HS-27A (cell line): ENCODE measurements around the gene SHH.
"Not testable (repeated sequence)": the region's sequence is repeated elsewhere in the genome, so short reads cannot be mapped to it uniquely, and the experiment has no call there.

Experiments used
- DNase-seq: peaks from one replicate; pipeline ENCODE4 v3.0.0-alpha.2; 2012; ENCODE audit warnings: low read depth, missing footprints

The SHH gene

GRCh38 chr7:155819186-155819585, 6.9 kb upstream of the SHH start:
- DNase-seq = no peak

- DNase-seq = no peak
These were observed 6.5 kb upstream of the SHH start for GRCh38 chr7:155818820-155819168.

DNA sequence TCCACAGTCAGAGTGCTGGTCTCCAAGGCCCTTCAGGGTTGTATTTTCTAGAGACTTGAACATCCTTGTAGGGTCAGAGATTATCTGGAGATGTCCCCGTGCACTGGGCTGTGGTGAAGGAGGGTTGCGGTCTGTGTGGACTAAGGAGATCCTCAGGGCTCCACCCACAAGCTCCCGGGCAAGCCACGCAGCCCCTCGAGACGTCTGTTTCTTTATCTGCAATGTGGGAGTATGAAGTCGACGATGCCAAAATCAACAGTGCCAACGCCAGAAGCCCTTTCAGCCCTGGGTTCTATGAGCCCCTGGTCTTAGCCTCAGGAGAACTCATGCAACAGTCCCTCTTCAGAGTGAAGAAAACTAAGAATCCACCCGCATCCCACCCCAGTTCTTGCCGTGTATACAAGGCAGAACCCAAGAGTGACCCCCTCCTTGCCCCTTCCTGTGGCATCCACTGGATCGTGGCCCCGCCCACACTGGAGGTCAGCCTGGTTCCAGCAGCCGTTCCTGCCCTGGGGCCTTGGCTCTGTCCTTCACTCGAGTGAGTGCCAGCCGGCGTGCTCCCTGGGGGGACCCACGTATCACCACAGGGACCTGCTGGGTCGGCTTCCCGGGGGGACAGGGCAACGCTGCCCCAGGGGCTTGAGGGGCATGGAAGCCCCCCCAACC, 6.0 kb upstream of the SHH start:
- DNase-seq = no peak

DNA sequence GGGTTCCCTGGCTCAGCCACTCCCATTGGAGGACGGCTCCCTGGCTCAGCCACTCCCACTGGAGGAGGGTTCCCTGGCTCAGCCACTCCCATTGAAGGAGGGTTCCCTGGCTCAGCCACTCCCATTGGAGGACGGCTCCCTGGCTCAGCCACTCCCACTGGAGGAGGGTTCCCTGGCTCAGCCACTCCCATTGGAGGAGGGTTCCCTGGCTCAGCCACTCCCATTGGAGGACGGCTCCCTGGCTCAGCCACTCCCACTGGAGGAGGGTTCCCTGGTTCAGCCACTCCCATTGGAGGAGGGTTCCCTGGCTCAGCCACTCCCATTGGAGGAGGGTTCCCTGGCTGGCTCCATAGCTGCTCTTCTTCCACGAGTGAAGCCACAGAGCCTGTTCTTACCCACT, 5.3 kb upstream of the SHH start:
- DNase-seq = not testable (repeated sequence)

DNA sequence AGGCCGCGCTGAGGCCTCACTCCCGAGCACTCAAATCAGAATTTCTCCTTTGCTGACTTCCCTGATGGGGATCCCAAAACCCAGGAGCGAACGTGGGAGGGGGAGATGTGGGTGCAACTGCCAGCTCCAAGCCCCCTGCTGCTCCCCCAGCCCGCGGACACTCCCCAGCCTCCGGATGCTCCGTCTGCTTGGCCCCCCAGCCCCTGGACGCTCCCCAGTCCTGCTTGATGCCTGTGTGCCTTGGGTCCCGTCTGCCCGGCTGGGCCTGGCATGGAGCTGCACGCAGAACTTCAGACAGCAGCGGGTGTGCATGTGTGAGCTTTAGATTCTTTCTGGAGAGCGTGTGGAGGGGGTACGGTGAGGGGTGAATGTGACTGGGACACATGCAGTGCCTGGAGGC, 4.7 kb upstream of the SHH start:
- no peak for DNase-seq

- DNase-seq = no peak
These were observed 3.9 kb upstream of the SHH start for GRCh38 chr7:155816192-155816508.

- no peak for DNase-seq
These were observed 3.3 kb upstream of the SHH start for GRCh38 chr7:155815332-155816191.

DNA sequence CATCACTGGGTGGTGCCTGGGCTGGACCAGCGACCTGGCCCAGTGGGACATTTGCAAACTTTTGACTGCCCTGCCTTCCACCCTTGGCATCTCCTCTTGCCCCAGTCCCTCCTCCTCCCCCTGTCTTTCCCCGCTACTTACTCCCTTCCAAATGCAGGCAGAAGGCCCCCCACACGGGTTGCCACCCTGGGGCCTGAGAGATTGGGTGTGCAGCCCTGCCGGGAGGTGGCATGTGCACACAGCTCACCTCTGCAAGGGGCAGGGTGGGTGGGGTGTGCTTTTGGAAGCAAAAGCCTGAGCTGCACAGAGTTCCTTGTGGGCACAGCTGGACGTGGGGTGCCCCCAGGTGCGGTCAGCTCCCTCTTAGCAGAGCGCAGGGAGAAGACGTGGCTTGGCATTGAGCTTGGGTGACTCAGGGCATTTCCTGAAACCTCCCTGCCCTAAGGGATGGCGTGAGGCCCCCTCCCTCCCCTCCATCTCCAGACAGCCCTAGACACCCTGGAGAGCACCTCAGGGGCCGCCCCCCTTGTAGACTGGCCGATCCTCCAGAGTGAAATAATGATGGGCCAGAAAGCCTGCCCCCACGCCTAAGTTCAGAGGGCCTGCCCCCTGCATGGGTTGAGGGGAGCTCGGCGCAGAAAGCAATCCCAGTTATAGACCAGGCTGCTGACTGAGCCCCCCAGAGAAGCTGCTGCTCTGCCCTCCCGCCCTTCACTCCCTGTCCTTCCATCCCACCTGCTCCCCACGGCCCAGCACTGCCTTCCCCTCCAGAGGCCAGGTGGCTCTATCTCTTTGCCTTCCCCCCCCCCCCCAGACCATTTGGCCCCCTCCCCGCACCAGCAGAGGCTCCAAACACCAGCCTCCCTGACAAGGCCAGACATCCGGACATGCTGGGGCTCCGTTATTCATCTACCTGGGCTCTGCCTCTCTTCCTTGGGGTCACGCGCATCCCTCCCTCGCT, 2.3 kb upstream of the SHH start:
- DNase-seq = no peak

- no peak for DNase-seq
These were observed 1.5 kb upstream of the SHH start for GRCh38 chr7:155813546-155814315.

DNA sequence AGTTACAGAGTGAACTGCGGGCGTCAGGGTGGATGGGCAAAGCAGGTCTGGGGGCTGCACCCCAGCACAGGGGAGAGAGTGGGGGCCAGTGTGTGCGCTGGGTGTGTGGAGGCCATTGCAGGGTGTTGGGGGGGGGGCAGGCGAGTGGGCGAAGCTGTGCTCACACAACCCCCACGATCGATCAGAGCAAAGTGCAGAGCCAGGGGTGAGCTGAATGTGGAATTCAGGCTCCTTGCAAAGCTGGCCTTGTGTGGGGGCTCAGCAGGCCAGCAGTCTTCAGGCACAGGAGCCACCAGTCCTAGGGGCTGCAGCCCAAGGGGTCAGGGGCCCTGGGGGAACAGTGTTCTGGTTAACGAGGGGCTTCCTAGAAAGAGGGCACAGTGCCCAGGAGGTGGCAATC, 862 bp upstream of the SHH start:
- no peak for DNase-seq

GRCh38 chr7:155811560-155811894, 736 bp downstream of the SHH start:
- no peak for DNase-seq

DNA sequence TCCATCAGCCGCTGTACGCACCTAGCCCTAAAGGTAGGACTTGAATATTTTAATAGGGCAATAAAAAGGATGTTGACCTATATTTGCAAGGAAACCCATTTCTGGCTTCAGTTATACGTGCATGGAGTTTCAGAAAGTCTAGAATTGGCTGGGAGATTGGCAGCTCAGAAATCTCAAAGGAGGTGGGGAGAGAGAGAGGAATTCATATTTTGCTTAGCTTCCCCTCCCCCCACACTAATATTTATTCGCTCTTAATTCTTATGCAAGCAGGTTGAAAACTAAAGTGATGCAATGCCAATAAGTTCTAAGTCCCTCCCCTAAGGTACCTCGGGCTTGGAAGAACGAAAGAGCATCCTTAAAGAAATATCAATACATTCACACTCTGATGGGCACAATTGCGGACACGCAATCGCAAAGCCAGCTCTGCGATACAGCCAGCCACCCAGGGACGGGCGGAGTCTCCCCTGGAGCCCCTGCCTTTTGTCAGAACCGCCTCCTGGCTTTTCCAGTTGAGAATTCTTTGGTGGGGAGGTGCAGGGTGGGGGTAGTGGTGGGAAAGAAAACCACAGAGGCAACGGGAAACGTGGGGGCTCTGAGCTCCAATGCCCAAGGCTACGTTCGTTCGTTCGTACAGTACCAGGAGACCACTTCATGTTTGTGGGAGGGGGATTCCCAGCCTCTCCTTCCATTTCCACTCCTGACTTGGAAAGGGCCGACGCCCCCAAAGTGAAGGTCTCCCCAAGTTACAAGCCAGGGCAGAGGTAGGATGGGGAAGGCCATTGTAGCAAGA, 1.3 kb downstream of the SHH start:
- DNase-seq = no peak

DNA sequence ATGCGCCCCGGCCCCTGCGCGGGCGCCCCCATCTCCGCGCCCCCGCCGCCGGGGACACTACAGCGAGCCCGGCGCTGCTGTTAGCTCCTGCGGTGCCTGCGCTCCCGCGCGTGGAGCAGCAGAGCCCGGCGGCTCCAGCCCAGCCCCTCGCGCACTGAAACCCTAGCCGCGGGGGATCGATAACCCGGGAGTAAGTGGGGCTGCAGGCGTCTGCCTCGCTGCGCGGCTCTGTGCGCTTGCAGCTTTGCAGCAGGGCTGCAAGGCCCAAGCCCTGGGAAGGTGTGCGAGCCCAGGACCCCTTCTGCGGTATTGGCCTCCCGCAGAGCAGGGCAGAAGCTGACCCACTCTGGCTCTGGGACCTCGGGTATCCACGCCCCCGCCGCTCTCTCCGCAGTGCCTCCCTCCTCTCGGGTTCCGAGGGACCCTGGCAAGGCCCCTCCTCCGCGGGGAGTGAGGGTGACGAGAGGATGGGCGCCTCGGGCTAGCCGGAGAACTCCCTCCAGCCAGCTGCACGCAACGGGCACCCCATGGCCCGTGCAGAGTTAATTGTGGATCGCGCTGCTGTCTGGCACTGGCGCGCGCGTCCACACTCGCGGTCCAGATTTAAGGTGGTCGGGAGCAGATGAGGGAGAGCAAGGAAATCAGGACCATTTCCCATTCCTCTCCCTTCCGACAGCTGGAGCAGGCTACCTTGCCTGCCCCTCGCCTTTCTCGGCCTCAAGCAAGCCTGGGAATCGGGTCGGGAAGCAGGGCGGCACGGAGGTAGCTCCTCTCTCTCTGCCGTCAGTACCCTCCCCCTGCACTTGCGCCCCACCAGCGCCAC, 2.1 kb downstream of the SHH start:
- DNase-seq = no peak

- no peak for DNase-seq
These were observed 2.8 kb downstream of the SHH start for GRCh38 chr7:155809332-155809946.

GRCh38 chr7:155808549-155809331, 3.5 kb downstream of the SHH start:
- DNase-seq = no peak

DNA sequence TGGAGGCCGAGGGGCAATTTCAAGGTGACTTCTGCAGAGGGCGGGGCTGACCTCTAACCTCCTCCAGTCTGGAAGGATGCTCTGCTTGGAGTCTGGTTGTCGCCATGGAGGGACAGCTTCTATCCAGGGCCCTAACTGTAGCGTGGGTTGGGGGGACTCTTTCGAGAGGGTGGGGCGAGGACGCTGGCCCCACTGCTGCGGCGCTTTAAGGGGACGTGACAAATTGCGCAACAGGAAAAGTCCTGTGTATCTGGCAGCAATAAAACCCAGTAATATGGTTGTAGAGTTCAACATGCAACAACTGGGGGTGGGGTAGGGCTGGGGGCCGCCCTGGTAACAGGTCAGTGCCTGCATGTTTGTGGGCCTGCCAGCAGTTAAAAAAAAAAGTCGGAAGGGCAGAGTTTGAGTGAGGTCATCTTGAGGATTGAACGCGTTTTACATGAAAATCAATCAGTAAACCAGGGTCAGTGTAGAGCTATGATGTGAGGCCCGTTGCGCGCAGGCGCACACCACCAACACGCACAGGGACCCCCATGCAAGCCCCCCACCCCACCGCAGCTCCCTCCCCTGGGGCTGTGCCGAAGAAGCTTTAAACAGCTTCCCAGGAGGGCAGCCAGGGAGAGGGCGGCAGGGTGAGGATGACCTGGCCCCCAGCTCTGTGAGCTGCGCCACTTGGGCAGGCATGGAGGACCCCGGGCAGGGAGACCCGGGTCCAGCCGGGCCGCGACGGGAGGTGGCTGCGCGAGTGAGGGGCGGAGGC, 4.3 kb downstream of the SHH start:
- no peak for DNase-seq

DNA sequence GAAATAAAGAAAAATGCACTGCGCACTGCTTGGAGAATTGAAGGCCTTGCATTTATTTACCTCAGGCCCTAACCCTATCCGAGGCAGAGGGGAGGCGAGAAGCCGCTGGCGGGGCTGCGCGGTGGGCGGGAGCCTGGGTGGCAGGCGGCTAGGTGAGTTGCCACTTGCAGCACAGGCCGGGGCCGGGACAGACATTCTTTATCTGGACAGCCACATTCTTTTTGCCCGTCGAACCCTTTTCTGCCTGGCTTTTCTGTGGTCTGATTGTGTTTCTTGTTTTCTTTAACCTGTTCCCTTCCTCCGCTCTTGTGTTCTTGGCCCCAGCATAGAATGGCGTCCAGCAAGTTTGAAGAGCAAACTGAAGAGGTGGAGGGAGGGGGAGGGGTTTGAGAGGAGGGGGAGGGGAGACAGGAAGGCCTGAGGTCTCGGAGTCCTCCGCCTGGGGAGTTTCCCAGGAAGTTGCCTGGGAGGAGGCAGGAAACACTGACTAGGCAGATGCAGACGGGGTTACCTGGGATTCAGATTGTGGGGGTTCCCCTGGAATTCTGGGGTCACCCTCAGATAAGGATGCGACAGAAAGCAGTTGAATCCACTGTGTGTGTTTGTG, 5.1 kb downstream of the SHH start:
- DNase-seq = no peak
